Esophagus muscularis mucosa (tissue), 4 donors: Measurements from ENCODE around the gene PSENEN. TPM values are rescaled to one million over a fixed set of nuclear protein-coding genes. Genes with fewer than 3 reads are reported as not detected.

ENCODE experiments used
- DNase-seq: peaks from one replicate; pipeline ENCODE4 v3.0.0-alpha.2; 2017; ENCODE audit errors: extremely low spot score
- H3K27ac ChIP-seq, 4 donors: fragments of 200-600 bp; sonication (generic); replicated peaks in 1 of 4; 1 replicate in 3 of 4; 2 replicates in 1 of 4; pipeline ENCODE4 v1.5.1; 2016 to 2019; ENCODE audit warnings: mild to moderate bottlenecking in 1 of 4
- H3K27me3 ChIP-seq, 4 donors: fragments of 200-600 bp; sonication (generic); one replicate each; pipeline versions ENCODE4 v1.5.1 to v1.6.0; 2016 to 2019
- H3K36me3 ChIP-seq, 4 donors: fragments of 200-600 bp; sonication (generic); one replicate each; pipeline ENCODE4 v1.5.1; 2016 to 2019
- H3K4me1 ChIP-seq, 4 donors: fragments of 200-600 bp; sonication (generic); one replicate each; pipeline ENCODE4 v1.5.1; 2016 to 2019
- H3K4me3 ChIP-seq, 4 donors: fragments of 200-600 bp; sonication (generic); 1 replicate in 2 of 4; 2 replicates in 2 of 4; pipeline ENCODE4 v1.5.1; 2016 to 2019; ENCODE audit warnings: mild to moderate bottlenecking in 4 of 4, moderate library complexity in 1 of 4
- H3K9me3 ChIP-seq, 4 donors: fragments of 200-600 bp; sonication (generic); 1 replicate in 3 of 4; 2 replicates in 1 of 4; pipeline ENCODE4 v1.5.1; 2016 to 2019
- CTCF ChIP-seq, 3 experiments: fragments of 200-600 bp in 2 of 3; fragments of 450-650 bp in 1 of 3; sonication (generic) in 2 of 3; IDR thresholded peaks; one replicate each; pipeline ENCODE4 v1.5.1; 2017 to 2019; ENCODE audit warnings: antibody characterized with exemption in 3 of 3, mild to moderate bottlenecking in 2 of 3, moderate library complexity in 1 of 3
- EP300 ChIP-seq: sonication (generic); formaldehyde crosslinking; IDR thresholded peaks from one replicate; pipeline ENCODE4 v1.6.1; 2017; ENCODE audit warnings: antibody characterized with exemption
- POLR2A ChIP-seq: fragments of 450-650 bp; IDR thresholded peaks from one replicate; pipeline ENCODE4 v1.6.1; 2017; ENCODE audit warnings: antibody characterized with exemption, moderate library complexity, mild to moderate bottlenecking, low read depth
- POLR2AphosphoS5 ChIP-seq, 2 donors: sonication (generic); formaldehyde crosslinking; IDR thresholded peaks; one replicate each; pipeline ENCODE4 v1.6.1; 2017; ENCODE audit warnings: antibody characterized with exemption in 2 of 2
- WGBS: methylation state at CpG from one replicate; pipeline ENCODE4 v1.1.5; 2018; 5-methylcytosine and 5-hydroxymethylcytosine counted together
- intact Hi-C: fragments of 100-400 bp; cut with DNase I; formaldehyde crosslinking; loops from one replicate; pipeline ENCODE4 v1.15.1; 2023
- total RNA-seq, 4 donors: library from RNA; depleted of rRNA; stranded (reverse); fragments of >200 nt; gene quantifications; one replicate each; pipeline versions ENCODE4 v1.1.0 to v1.2.1, GENCODE V29; 2016

The PSENEN gene
- total RNA-seq, 4 donors from 2014 or later = 27.4 to 48.7 (median 33.8) TPM

GRCh38 chr19:35774274-35775045 is 29.0 kb downstream of the PSENEN start:
- H3K9me3 ChIP-seq = no peaks in the 10 kb centered on the region
- peak overlapping the region; percentile 81 to 96 (median 90) for H3K4me3 ChIP-seq
- H3K27me3 ChIP-seq = no peaks in the 10 kb centered on the region
- intact Hi-C loops = loop anchor here (10.0 kb wide), 1 partner anchor 110 kb away; no protein-coding TSS in a partner anchor
- TF ChIP-seq POLR2A (no peak), POLR2AphosphoS5 (IDR thresholded peaks at IDR 0.05) (no peak), CTCF (IDR thresholded peaks at IDR 0.05) (no peak)
- H3K4me1 ChIP-seq = peaks cover 14 to 28% (median 20%) of the 10 kb centered on the region in 4 donors
- H3K27ac ChIP-seq = no peak overlapping the region
- peaks cover 0 to 19% (median 13%) of the 10 kb centered on the region in 4 donors for H3K36me3 ChIP-seq
- 39% methylated on average over 16 of the region's 16 CpGs for WGBS
- no peak for DNase-seq

- Histone ChIP-seq H3K9me3 (no peaks in the 10 kb centered on the region), H3K27ac (no peak overlapping the region), H3K4me1 (peaks cover 14 to 28% (median 20%) of the 10 kb centered on the region in 4 donors), H3K36me3 (peaks cover 0 to 20% (median 13%) of the 10 kb centered on the region in 4 donors), H3K27me3 (no peaks in the 10 kb centered on the region), H3K4me3 (peak overlapping the region; percentile 81 to 96 (median 90))
- 8% methylated on average over 9 of the region's 9 CpGs for WGBS
- intact Hi-C loops = loop anchor here (10.0 kb wide), 1 partner anchor 110 kb away; no protein-coding TSS in a partner anchor
- no peak for DNase-seq
- TF ChIP-seq POLR2A (no peak), POLR2AphosphoS5 (IDR thresholded peaks at IDR 0.05) (no peak), CTCF (IDR thresholded peaks at IDR 0.05) (no peak), EP300 (no peak)
Measured at GRCh38 chr19:35775046-35775297, 29.5 kb downstream of the PSENEN start.

GRCh38 chr19:35775298-35776101 is 30.0 kb downstream of the PSENEN start, which contains the start of gene ARHGAP33:
ARHGAP33 (plus strand) TSS chr19:35775564; CDS start chr19:35775659, 95 bp downstream.
- intact Hi-C loops = loop anchor here (10.0 kb wide), 1 partner anchor 109 kb away; no protein-coding TSS in a partner anchor
- WGBS = 1% methylated on average over 21 of the region's 82 CpGs

More at GRCh38 chr19:35775298-35776101, 30.0 kb downstream of the PSENEN start, which contains the start of gene ARHGAP33:
- Histone ChIP-seq H3K9me3 (no peaks in the 10 kb centered on the region), H3K27ac (peak within 1 kb of the TSS; percentile 52 to 70 (median 62)), H3K27me3 (no peaks in the 10 kb centered on the region), H3K4me3 (peak within 1 kb of the TSS; percentile 81 to 96 (median 90)), H3K36me3 (peaks cover 0 to 26% (median 19%) of the 10 kb centered on the region in 4 donors), H3K4me1 (peaks cover 14 to 28% (median 20%) of the 10 kb centered on the region in 4 donors)
- TF ChIP-seq CTCF (IDR thresholded peaks at IDR 0.05) (no peak), POLR2AphosphoS5 (IDR thresholded peaks at IDR 0.05) (peak; percentile 33 to 34)
- peak; percentile 100 for DNase-seq
